Endodermal cell (in vitro differentiated cells): Measurements from ENCODE around the gene ALDH3B1. TPM values are rescaled to one million over a fixed set of nuclear protein-coding genes. Genes with fewer than 3 reads are reported as not detected.

ENCODE experiments used
- DNase-seq: peaks from one replicate; pipeline ENCODE4 v3.0.0-alpha.2; 2017
- H3K27ac ChIP-seq: 2 replicates; pipeline ENCODE4 v1.5.1; 2013; ENCODE audit warnings: mild to moderate bottlenecking, low read depth, low read length, moderate library complexity
- H3K27me3 ChIP-seq: 2 replicates; pipeline ENCODE4 v1.6.1; 2013; ENCODE audit warnings: mild to moderate bottlenecking, low read length, moderate library complexity; ENCODE audit not compliant: insufficient read depth, control insufficient read depth, poor library complexity, severe bottlenecking
- H3K36me3 ChIP-seq: 2 replicates; pipeline ENCODE4 v1.7.0; 2013; ENCODE audit warnings: mild to moderate bottlenecking, low read length, moderate library complexity; ENCODE audit not compliant: control insufficient read depth, insufficient read depth
- H3K4me1 ChIP-seq: one replicate; pipeline ENCODE4 v1.7.0; 2013; ENCODE audit warnings: low read length; ENCODE audit not compliant: control insufficient read depth, insufficient read depth
- H3K4me3 ChIP-seq: 2 replicates; pipeline ENCODE4 v1.5.1; 2013; ENCODE audit warnings: mild to moderate bottlenecking, low read length, moderate library complexity
- H3K9ac ChIP-seq: 2 replicates; pipeline ENCODE4 v1.6.1; 2013; ENCODE audit warnings: mild to moderate bottlenecking, low read length, moderate library complexity; ENCODE audit not compliant: poor library complexity, severe bottlenecking; ENCODE audit errors: extremely low read depth
- H3K9me3 ChIP-seq: 2 replicates; pipeline ENCODE4 v1.6.1; 2013; ENCODE audit warnings: mild to moderate bottlenecking, low read length, moderate library complexity; ENCODE audit not compliant: control insufficient read depth
- H3K27ac Mint-ChIP-seq: 2 replicates; pipeline ENCODE4 v1.8.0; 2020; ENCODE audit warnings: mixed read lengths
- H3K27me3 Mint-ChIP-seq: 2 replicates; pipeline ENCODE4 v1.8.0; 2021; ENCODE audit warnings: mild to moderate bottlenecking, mixed read lengths; ENCODE audit not compliant: insufficient read depth
- H3K36me3 Mint-ChIP-seq: 2 replicates; pipeline ENCODE4 v1.8.0; 2020; ENCODE audit warnings: low read depth, mixed read lengths
- H3K4me1 Mint-ChIP-seq: 2 replicates; pipeline ENCODE4 v1.8.0; 2020; ENCODE audit warnings: mixed read lengths
- H3K4me3 Mint-ChIP-seq: 2 replicates; pipeline ENCODE4 v1.8.0; 2020; ENCODE audit warnings: mild to moderate bottlenecking, moderate library complexity, mixed read lengths
- H3K9me3 Mint-ChIP-seq: 2 replicates; pipeline ENCODE4 v1.8.0; 2020; ENCODE audit warnings: mild to moderate bottlenecking, mixed read lengths
- WGBS, 2 experiments: methylation state at CpG; one replicate each; pipeline versions ENCODE4 v1.1.5 to v1.1.7; 2013; ENCODE audit warnings: missing lambda C conversion rate in 2 of 2, mixed read lengths in 1 of 2; ENCODE audit not compliant: insufficient coverage in 1 of 2, insufficient read length in 1 of 2; 5-methylcytosine and 5-hydroxymethylcytosine counted together
- total RNA-seq, 2 donors: library from RNA; stranded (reverse); fragmentation: NEBNext Ultra II Directional in 1 of 2; extraction: Animal tissue kit (Norgen Biotek cat#: 25700) in 1 of 2; gene quantifications; 2 replicates in 1 of 2; 3 replicates in 1 of 2; pipeline ENCODE4 v1.2.1, GENCODE V29; 2021
- TF ChIP-seq, protein P1 (sequence below): fragments of 200-600 bp; sonication (generic); conservative IDR thresholded peaks from 2 replicates; pipeline ENCODE4 v1.5.0; 2021; ENCODE audit warnings: antibody characterized with exemption, mild to moderate bottlenecking

ALDH3B1 gene
- total RNA-seq, 2 donors from 2014 or later, result 0.11 TPM; not detected in 1

- Mint-ChIP-seq H3K36me3 (peaks cover 2% of the 10 kb centered on the region), H3K27ac (no peak overlapping the region), H3K4me1 (peaks cover 3% of the 10 kb centered on the region), H3K4me3 (no peak overlapping the region), H3K27me3 (no peaks in the 10 kb centered on the region), H3K9me3 (no peaks in the 10 kb centered on the region)
- Histone ChIP-seq H3K4me1 (peaks cover 9% of the 10 kb centered on the region), H3K9me3 (no peaks in the 10 kb centered on the region), H3K27me3 (no peaks in the 10 kb centered on the region), H3K4me3 (no peak overlapping the region), H3K36me3 (no peaks in the 10 kb centered on the region), H3K9ac (no peak overlapping the region), H3K27ac (no peak overlapping the region)
- WGBS, 2 experiments, result 91 to 96% methylated on average over 4 to 8 of the region's 8 CpGs
- TF ChIP-seq, protein P1, sequence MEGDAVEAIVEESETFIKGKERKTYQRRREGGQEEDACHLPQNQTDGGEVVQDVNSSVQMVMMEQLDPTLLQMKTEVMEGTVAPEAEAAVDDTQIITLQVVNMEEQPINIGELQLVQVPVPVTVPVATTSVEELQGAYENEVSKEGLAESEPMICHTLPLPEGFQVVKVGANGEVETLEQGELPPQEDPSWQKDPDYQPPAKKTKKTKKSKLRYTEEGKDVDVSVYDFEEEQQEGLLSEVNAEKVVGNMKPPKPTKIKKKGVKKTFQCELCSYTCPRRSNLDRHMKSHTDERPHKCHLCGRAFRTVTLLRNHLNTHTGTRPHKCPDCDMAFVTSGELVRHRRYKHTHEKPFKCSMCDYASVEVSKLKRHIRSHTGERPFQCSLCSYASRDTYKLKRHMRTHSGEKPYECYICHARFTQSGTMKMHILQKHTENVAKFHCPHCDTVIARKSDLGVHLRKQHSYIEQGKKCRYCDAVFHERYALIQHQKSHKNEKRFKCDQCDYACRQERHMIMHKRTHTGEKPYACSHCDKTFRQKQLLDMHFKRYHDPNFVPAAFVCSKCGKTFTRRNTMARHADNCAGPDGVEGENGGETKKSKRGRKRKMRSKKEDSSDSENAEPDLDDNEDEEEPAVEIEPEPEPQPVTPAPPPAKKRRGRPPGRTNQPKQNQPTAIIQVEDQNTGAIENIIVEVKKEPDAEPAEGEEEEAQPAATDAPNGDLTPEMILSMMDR, result no peak
- no peak for DNase-seq
Observed at GRCh38 chr11:68043029-68043348, 32.9 kb downstream of the ALDH3B1 start.

GRCh38 chr11:68043349-68044144 is 33.4 kb downstream of the ALDH3B1 start:
- TF ChIP-seq, protein P1, result no peak
- Mint-ChIP-seq H3K9me3 (no peaks in the 10 kb centered on the region), H3K27me3 (no peaks in the 10 kb centered on the region), H3K4me1 (peaks cover 3% of the 10 kb centered on the region), H3K27ac (no peak overlapping the region), H3K36me3 (peaks cover 2% of the 10 kb centered on the region), H3K4me3 (no peak overlapping the region)
- no peak overlapping the region for H3K9ac ChIP-seq
- no peak overlapping the region for H3K4me3 ChIP-seq
- H3K36me3 ChIP-seq, result no peaks in the 10 kb centered on the region
- no peaks in the 10 kb centered on the region for H3K9me3 ChIP-seq
- WGBS, 2 experiments, result 89 to 90% methylated on average over 19 to 36 of the region's 36 CpGs
- H3K27me3 ChIP-seq, result no peaks in the 10 kb centered on the region
- no peak overlapping the region for H3K27ac ChIP-seq
- DNase-seq, result no peak
- H3K4me1 ChIP-seq, result peaks cover 4% of the 10 kb centered on the region

GRCh38 chr11:68044145-68044813 is 34.2 kb downstream of the ALDH3B1 start:
- Histone ChIP-seq H3K27ac (peak overlapping the region; percentile 17), H3K4me1 (peaks cover 3% of the 10 kb centered on the region), H3K9me3 (no peaks in the 10 kb centered on the region), H3K9ac (no peak overlapping the region), H3K4me3 (no peak overlapping the region), H3K27me3 (no peaks in the 10 kb centered on the region), H3K36me3 (no peaks in the 10 kb centered on the region)
- Mint-ChIP-seq H3K27me3 (no peaks in the 10 kb centered on the region), H3K36me3 (peaks cover 2% of the 10 kb centered on the region), H3K9me3 (no peaks in the 10 kb centered on the region), H3K27ac (no peak overlapping the region), H3K4me1 (peaks cover 3% of the 10 kb centered on the region), H3K4me3 (no peak overlapping the region)
- TF ChIP-seq, protein P1, result peak; percentile 33
- DNase-seq, result peak; percentile 64
- WGBS, 2 experiments, result 80 to 90% methylated on average over 9 to 24 of the region's 24 CpGs
